Keratinocyte (primary cell): ENCODE measurements around the gene ICAM2. TPM values are rescaled to one million over a fixed set of nuclear protein-coding genes. Genes with fewer than 3 reads are reported as not detected.

Source experiments
- DNase-seq: peaks from one replicate; pipeline ENCODE4 v3.0.0-alpha.2; 2011; ENCODE audit warnings: low read depth, missing footprints, low spot score
- FAIRE-seq: peaks from 2 replicates; lab custom pipeline; 2011; peaks lifted over from hg19 to GRCh38; lab: Jason Lieb, UNC
- H2AFZ ChIP-seq: 2 replicates; pipeline ENCODE4 v1.6.0; 2012; ENCODE audit warnings: low read length, control low read depth, inconsistent platforms; ENCODE audit not compliant: control insufficient read depth
- H3K27ac ChIP-seq: 2 replicates; pipeline ENCODE4 v1.5.1; 2011; ENCODE audit warnings: low read length; ENCODE audit not compliant: control insufficient read depth, insufficient read depth
- H3K27me3 ChIP-seq: 3 replicates; pipeline ENCODE4 v1.6.0; 2011; ENCODE audit warnings: low read length; ENCODE audit not compliant: control insufficient read depth, insufficient read depth; ENCODE audit errors: extremely low read depth
- H3K36me3 ChIP-seq, 2 experiments: 2 replicates in 1 of 2; 3 replicates in 1 of 2; pipeline ENCODE4 v1.5.1; 2011; ENCODE audit warnings: low read length in 2 of 2, mild to moderate bottlenecking in 1 of 2; ENCODE audit not compliant: control insufficient read depth in 2 of 2, insufficient read depth in 2 of 2; ENCODE audit errors: extremely low read depth in 1 of 2
- H3K4me1 ChIP-seq: 3 replicates; pipeline ENCODE4 v1.5.1; 2011; ENCODE audit warnings: low read length; ENCODE audit not compliant: control insufficient read depth, insufficient read depth; ENCODE audit errors: extremely low read depth
- H3K4me2 ChIP-seq: 3 replicates; pipeline ENCODE4 v1.6.0; 2011; ENCODE audit warnings: low read depth, low read length; ENCODE audit not compliant: control insufficient read depth, insufficient read depth; ENCODE audit errors: extremely low read depth
- H3K4me3 ChIP-seq, 3 experiments: fragments of 200-600 bp in 1 of 3; sonication (generic) in 1 of 3; 2 replicates in 2 of 3; 3 replicates in 1 of 3; pipeline ENCODE4 v1.5.1; 2011 to 2016; ENCODE audit warnings: low read length in 3 of 3, mild to moderate bottlenecking in 3 of 3, control low read depth in 2 of 3, inconsistent platforms in 1 of 3, low read depth in 1 of 3, mixed read lengths in 1 of 3, mixed run types in 1 of 3, moderate library complexity in 1 of 3; ENCODE audit not compliant: control insufficient read depth in 2 of 3, insufficient read depth in 2 of 3; ENCODE audit errors: extremely low read depth in 1 of 3
- H3K79me2 ChIP-seq: 2 replicates; pipeline ENCODE4 v1.6.0; 2012; ENCODE audit warnings: low read length; ENCODE audit not compliant: control insufficient read depth, insufficient read depth
- H3K9ac ChIP-seq: 3 replicates; pipeline ENCODE4 v1.6.0; 2011; ENCODE audit warnings: low read length; ENCODE audit not compliant: control insufficient read depth, insufficient read depth; ENCODE audit errors: extremely low read depth
- H3K9me1 ChIP-seq: 3 replicates; pipeline ENCODE4 v1.6.0; 2011; ENCODE audit warnings: low read length; ENCODE audit not compliant: control insufficient read depth, insufficient read depth; ENCODE audit errors: extremely low read depth
- H3K9me3 ChIP-seq: 2 replicates; pipeline ENCODE4 v1.5.1; 2012; ENCODE audit warnings: low read depth, low read length; ENCODE audit not compliant: control insufficient read depth
- H4K20me1 ChIP-seq: 3 replicates; pipeline ENCODE4 v1.6.0; 2011; ENCODE audit warnings: low read length; ENCODE audit not compliant: control insufficient read depth, insufficient read depth; ENCODE audit errors: extremely low read depth
- EZH2 ChIP-seq: IDR thresholded peaks from one replicate; pipeline ENCODE4 v1.6.1; 2012; ENCODE audit warnings: inconsistent platforms, mild to moderate bottlenecking, low read length, moderate library complexity
- dilution Hi-C: fragments of 300-500 bp; cut with MboI; formaldehyde crosslinking; loops from one replicate; pipeline ENCODE4 v1.7.0; 2020; ENCODE audit warnings: low sequenced_read_pairs; ENCODE audit not compliant: extremely low pct_ligation_motif_present
- polyA plus RNA-seq, 5 experiments: library from polyadenylated mRNA; depleted of rRNA in 3 of 5; stranded (reverse) in 3 of 5; stranded (forward) in 1 of 5; unstranded in 1 of 5; fragments of >200 nt; gene quantifications; 1 replicate in 1 of 5; 2 replicates in 3 of 5; 3 replicates in 1 of 5; pipeline versions ENCODE4 v1.2.1 to v1.2.3, GENCODE V29; 2011 to 2012; ENCODE audit warnings: missing spikeins in 2 of 5, low read depth in 1 of 5, low replicate concordance in 1 of 5
- TF ChIP-seq, protein P1 (sequence below), 3 experiments: IDR thresholded peaks in 1 of 3; conservative IDR thresholded peaks in 1 of 3; optimal IDR thresholded peaks in 1 of 3; 2 replicates in 2 of 3; 3 replicates in 1 of 3; pipeline versions ENCODE3 to v1.5.1; 2011; ENCODE audit warnings: low read length in 3 of 3, mild to moderate bottlenecking in 3 of 3, moderate library complexity in 2 of 3, control low read depth in 1 of 3, inconsistent platforms in 1 of 3; ENCODE audit not compliant: insufficient read depth in 2 of 3; ENCODE audit errors: extremely low read depth in 1 of 3

The ICAM2 gene
- polyA plus RNA-seq, 1 donor (not counting 4 experiments of a cell fraction or from before 2014, with no cell fraction given): 0.09 TPM

DNA sequence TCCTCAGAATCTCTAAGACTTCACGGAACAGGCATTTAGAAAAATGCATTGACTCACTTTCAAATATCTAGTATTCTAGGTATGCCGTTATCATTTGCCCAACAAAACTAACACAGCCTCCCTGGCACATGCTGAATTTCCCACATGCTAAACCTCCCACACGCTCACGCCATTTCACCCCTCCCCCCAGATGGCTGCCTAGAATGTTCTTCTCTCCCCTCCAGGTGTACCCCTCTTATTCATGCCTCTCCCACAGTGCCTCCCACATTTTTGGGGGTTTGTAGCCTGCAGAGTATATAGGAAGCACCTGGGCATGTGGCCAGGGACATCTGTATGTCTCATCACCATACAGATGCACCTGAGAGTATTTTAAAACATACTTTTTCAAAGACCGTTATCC, 38.2 kb upstream of the ICAM2 start:
- TF ChIP-seq EZH2: no peak
- TF ChIP-seq, protein P1, sequence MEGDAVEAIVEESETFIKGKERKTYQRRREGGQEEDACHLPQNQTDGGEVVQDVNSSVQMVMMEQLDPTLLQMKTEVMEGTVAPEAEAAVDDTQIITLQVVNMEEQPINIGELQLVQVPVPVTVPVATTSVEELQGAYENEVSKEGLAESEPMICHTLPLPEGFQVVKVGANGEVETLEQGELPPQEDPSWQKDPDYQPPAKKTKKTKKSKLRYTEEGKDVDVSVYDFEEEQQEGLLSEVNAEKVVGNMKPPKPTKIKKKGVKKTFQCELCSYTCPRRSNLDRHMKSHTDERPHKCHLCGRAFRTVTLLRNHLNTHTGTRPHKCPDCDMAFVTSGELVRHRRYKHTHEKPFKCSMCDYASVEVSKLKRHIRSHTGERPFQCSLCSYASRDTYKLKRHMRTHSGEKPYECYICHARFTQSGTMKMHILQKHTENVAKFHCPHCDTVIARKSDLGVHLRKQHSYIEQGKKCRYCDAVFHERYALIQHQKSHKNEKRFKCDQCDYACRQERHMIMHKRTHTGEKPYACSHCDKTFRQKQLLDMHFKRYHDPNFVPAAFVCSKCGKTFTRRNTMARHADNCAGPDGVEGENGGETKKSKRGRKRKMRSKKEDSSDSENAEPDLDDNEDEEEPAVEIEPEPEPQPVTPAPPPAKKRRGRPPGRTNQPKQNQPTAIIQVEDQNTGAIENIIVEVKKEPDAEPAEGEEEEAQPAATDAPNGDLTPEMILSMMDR (optimal IDR thresholded peaks at IDR 0.05 in 1 of 3, IDR thresholded peaks at IDR 0.05 in 1 of 3, conservative IDR thresholded peaks at IDR 0.05 in 1 of 3; ENCODE audit: extremely low read depth in 1 of 3, insufficient read depth in 2 of 3, low read length in 3 of 3): no peak
- Histone ChIP-seq H3K4me1 (peaks cover 6% of the 10 kb centered on the region), H3K9me3 (no peaks in the 10 kb centered on the region), H3K79me2 (no peaks in the 10 kb centered on the region), H3K27ac (no peak overlapping the region), H3K27me3 (no peaks in the 10 kb centered on the region), H3K9ac (no peak overlapping the region), H3K9me1 (peaks cover 2% of the 10 kb centered on the region), H4K20me1 (no peaks in the 10 kb centered on the region), H2AFZ (no peak overlapping the region), H3K4me2 (no peak overlapping the region), H3K4me3 (no peak overlapping the region), H3K36me3 (peaks cover 27 to 53% of the 10 kb centered on the region in 2 experiments)
- DNase-seq: no peak
- FAIRE-seq: no peak
- dilution Hi-C loops: no loop called here

GRCh38 chr17:64057701-64058263, 37.3 kb upstream of the ICAM2 start:
- Histone ChIP-seq H3K4me1 (peaks cover 6% of the 10 kb centered on the region), H3K79me2 (no peaks in the 10 kb centered on the region), H3K4me2 (no peak overlapping the region), H3K36me3 (peaks cover 31 to 56% of the 10 kb centered on the region in 2 experiments), H3K27me3 (no peaks in the 10 kb centered on the region), H4K20me1 (no peaks in the 10 kb centered on the region), H2AFZ (no peak overlapping the region), H3K9me3 (no peaks in the 10 kb centered on the region), H3K27ac (no peak overlapping the region), H3K4me3 (no peak overlapping the region), H3K9me1 (peaks cover 2% of the 10 kb centered on the region), H3K9ac (no peak overlapping the region)
- TF ChIP-seq, protein P1 (optimal IDR thresholded peaks at IDR 0.05 in 1 of 3, IDR thresholded peaks at IDR 0.05 in 1 of 3, conservative IDR thresholded peaks at IDR 0.05 in 1 of 3; ENCODE audit: extremely low read depth in 1 of 3, insufficient read depth in 2 of 3, low read length in 3 of 3): no peak
- TF ChIP-seq EZH2: no peak
- DNase-seq: no peak
- no peak for FAIRE-seq
- dilution Hi-C loops: no loop called here
